ENCODE measurements around the gene SDHAF3. TPM values are rescaled to one million over a fixed set of nuclear protein-coding genes. Genes with fewer than 3 reads are reported as not detected.
"Not testable (repeated sequence)": the region's sequence is repeated elsewhere in the genome, so short reads cannot be mapped to it uniquely, and the experiment has no call there.

The SDHAF3 gene
- polyA plus RNA-seq, 2 of the 4 experiments (the other 2 are of a cell fraction): 52.3 to 56.0 TPM

DNA sequence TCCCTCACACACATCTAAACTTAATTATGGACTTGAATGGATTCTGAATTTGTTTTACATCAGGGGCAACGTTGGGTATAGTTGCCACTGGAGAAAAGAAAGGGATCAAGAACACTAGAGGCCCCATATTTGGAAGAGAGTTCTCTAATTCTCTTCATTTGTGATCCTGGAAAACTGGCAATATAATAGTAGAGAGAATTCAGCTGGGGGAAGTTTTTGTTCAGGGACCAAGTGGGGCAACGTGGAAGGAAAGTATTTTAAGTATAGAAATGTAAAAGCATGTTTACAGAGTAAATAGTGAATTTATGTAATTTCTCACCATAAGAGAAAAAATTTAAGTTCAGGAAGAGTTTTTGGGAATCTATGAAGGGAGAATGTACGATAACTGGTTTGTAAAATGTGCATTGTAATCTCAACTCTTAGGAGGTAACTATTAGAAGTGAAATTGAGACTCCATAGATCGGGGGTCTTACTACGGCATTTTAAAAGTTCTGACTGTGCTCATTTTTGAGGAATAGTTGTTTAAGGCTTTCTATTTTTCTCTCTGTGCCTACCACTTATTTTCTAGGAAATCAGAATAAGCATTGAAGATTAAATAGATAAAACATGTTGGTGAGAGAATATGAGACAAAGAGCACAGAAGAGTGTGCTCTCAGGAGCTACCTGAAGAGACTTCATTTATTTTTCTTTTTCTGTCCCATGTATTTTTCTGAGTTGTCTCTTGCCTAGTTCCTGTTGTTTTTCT is 3.4 kb downstream of the SDHAF3 start (continued):
- no peak for TF ChIP-seq FOSB (CRISPR knock-in tag; IDR thresholded peaks at IDR 0.05)

DNA sequence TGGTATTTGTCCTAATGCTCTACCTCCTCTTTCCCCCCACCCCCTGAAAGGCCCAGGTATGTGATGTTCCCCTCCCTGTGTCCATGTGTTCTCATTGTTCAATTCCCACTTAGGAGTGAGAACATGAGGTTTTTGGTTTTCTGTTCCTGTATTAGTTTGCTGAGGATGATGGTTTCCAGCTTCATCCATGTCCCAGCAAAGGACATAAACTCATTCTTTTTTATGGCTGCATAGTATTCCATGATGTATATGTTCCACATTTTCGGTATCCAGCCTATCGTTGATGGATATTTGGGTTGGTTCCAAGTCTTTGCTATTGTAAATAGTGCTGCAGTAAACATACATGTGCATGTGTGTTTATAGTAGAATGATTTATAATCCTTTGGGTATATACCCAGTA is 5.6 kb downstream of the SDHAF3 start:
- not testable (repeated sequence) for FAIRE-seq

DNA sequence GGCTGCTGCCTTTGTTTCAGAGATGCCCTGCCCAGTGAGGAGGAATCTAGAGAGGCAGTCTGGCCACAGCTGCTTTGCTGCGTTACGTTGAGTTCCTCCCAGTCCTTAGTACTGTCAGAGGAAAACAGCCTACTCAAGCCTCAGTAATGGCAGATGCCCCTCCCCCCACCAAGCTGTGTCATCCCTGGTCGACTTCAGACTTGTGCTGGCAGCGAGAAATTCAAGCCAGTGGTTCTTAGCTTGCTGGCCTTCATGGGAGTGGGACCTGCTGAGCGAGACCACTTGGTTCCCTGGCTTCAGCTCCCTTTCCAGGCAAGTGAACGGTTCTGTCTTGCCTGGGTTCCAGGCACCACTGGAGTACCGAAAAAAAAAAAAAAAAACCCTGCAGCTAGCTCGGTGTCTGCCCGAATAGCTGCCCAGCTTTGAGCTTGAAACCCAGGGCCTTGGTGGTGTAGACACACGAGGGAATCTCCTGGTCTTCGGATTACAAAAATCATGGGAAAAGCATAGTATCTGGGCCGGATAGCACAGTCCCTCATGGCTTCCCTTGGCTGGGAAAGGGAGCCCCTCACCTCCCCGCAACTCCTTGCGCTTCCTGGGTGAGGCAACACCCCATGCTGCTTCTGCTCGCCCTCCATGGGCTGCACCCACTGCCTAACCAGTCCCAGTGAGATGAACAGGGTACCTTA is 9.1 kb downstream of the SDHAF3 start:
- 90% methylated on average over 12 of the region's 15 CpGs for WGBS (ENCODE audit: missing lambda C conversion rate)

More for the DNA sequence above, 5.6 kb downstream of the SDHAF3 start:
- ATAC-seq; DNase-seq (ENCODE audit: low read depth in 1 of 2, low spot score in 1 of 2); POLR2A ChIA-PET; H3K27ac ChIP-seq; H3K4me3 ChIP-seq; H3K4me1 ChIP-seq; H3K4me2 ChIP-seq; H3K9me3 ChIP-seq: not testable (repeated sequence)
- CTCF ChIA-PET: interaction anchor here (1.0 kb wide), 1 partner anchor 22 kb away, joined by 3 read pairs; no protein-coding TSS in a partner anchor
- WGBS (ENCODE audit: missing lambda C conversion rate): 89% methylated on average over 2 of the region's 2 CpGs

DNA sequence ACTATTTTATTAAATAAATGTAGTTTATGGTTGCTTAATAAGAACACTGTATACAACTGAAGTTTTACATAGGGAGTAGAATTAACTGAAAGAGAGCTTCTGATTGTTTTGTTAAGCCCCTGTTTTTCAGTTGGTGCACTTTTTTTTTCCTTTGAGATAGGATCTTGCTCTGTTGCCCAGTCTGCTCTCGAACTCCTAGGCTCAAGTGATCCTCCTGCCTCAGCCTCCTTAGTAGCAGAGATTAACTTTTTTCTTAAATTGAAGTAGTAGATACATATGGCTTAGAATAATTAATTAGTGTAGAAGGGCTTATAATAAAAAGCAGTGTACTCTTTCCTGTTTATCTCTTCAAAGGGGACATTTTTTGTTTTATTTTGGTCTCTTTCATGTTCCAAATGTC is 11.2 kb downstream of the SDHAF3 start:
- ChIA-PET CTCF (interaction anchor here (1.2 kb wide), 1 partner anchor 10 kb away, joined by 3 read pairs; no protein-coding TSS in a partner anchor), POLR2A (no interaction called here)
- TF ChIP-seq NFE2L2 (conservative IDR thresholded peaks at IDR 0.05; ENCODE audit: low read length) (no peak), HDAC2 (IDR thresholded peaks at IDR 0.05) (no peak), CHD4 (IDR thresholded peaks at IDR 0.05; ENCODE audit: borderline replicate concordance) (no peak), ESRRA (IDR thresholded peaks at IDR 0.05; ENCODE audit: borderline replicate concordance, low read length) (no peak), RFX5 (IDR thresholded peaks at IDR 0.05) (no peak), FOSB (CRISPR knock-in tag; IDR thresholded peaks at IDR 0.05) (no peak), JUNB (IDR thresholded peaks at IDR 0.05) (no peak), RCOR1 (IDR thresholded peaks at IDR 0.05; ENCODE audit: low read depth, low read length) (no peak), MYC (IDR thresholded peaks at IDR 0.05; ENCODE audit: borderline replicate concordance, low read length) (no peak), CHD2 (IDR thresholded peaks at IDR 0.05; ENCODE audit: low read length, partially characterized antibody) (no peak), HOXA7 (CRISPR knock-in tag; IDR thresholded peaks at IDR 0.05) (no peak), EP300 (IDR thresholded peaks at IDR 0.05) (no peak), FOSL2 (IDR thresholded peaks at IDR 0.05) (no peak), FOSL2 (CRISPR knock-in tag; IDR thresholded peaks at IDR 0.05) (no peak), HEYL (CRISPR knock-in tag; IDR thresholded peaks at IDR 0.05) (no peak), TP53 (CRISPR knock-in tag; IDR thresholded peaks at IDR 0.05) (no peak)
- TF ChIP-seq, protein P1, sequence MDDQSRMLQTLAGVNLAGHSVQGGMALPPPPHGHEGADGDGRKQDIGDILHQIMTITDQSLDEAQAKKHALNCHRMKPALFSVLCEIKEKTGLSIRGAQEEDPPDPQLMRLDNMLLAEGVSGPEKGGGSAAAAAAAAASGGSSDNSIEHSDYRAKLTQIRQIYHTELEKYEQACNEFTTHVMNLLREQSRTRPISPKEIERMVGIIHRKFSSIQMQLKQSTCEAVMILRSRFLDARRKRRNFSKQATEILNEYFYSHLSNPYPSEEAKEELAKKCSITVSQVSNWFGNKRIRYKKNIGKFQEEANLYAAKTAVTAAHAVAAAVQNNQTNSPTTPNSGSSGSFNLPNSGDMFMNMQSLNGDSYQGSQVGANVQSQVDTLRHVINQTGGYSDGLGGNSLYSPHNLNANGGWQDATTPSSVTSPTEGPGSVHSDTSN (IDR thresholded peaks at IDR 0.05): no peak
- no peak for FAIRE-seq
- WGBS (ENCODE audit: missing lambda C conversion rate): 90% methylated on average over 1 of the region's 1 CpG
- H3K27ac ChIP-seq: no peak overlapping the region
- no peak for ATAC-seq
- H3K4me3 ChIP-seq: no peak overlapping the region
- DNase-seq (ENCODE audit: low read depth in 1 of 2, low spot score in 1 of 2): no peak
- no peaks in the 10 kb centered on the region for H3K9me3 ChIP-seq
- H3K4me2 ChIP-seq: no peak overlapping the region
- H3K4me1 ChIP-seq: no peaks in the 10 kb centered on the region

More for the DNA sequence above, 9.1 kb downstream of the SDHAF3 start:
- Histone ChIP-seq H3K4me3 (no peak overlapping the region), H3K4me2 (no peak overlapping the region), H3K9me3 (no peaks in the 10 kb centered on the region), H3K27ac (no peak overlapping the region), H3K4me1 (no peaks in the 10 kb centered on the region)
- POLR2A ChIA-PET: interaction anchor here (0.6 to 1.6 kb wide), 2 partner anchors 9 to 746 kb away, joined by 3 to 7 read pairs; partner anchors contain the start of genes ASNS and SDHAF3
- DNase-seq (ENCODE audit: low read depth in 1 of 2, low spot score in 1 of 2) (no peak), ATAC-seq (no peak), FAIRE-seq (no peak)
- TF ChIP-seq ZSCAN20 (CRISPR knock-in tag; IDR thresholded peaks at IDR 0.05) (no peak), NR3C1 (IDR thresholded peaks at IDR 0.05) (no peak), PHF8 (IDR thresholded peaks at IDR 0.05; ENCODE audit: borderline replicate concordance, low read depth) (no peak), HOXB13 (CRISPR knock-in tag; IDR thresholded peaks at IDR 0.05; ENCODE audit: low read depth) (no peak), KDM1A (IDR thresholded peaks at IDR 0.05; ENCODE audit: low read depth) (no peak), MYC (IDR thresholded peaks at IDR 0.05; ENCODE audit: borderline replicate concordance, low read length) (no peak), GATA3 (IDR thresholded peaks at IDR 0.05; ENCODE audit: borderline replicate concordance) (no peak), TFCP2L1 (CRISPR knock-in tag; IDR thresholded peaks at IDR 0.05) (no peak), NFE2L2 (conservative IDR thresholded peaks at IDR 0.05; ENCODE audit: low read length) (no peak), MAFK (IDR thresholded peaks at IDR 0.05; ENCODE audit: partially characterized antibody) (no peak), KDM5A (IDR thresholded peaks at IDR 0.05) (no peak)
- TF ChIP-seq, protein P2, sequence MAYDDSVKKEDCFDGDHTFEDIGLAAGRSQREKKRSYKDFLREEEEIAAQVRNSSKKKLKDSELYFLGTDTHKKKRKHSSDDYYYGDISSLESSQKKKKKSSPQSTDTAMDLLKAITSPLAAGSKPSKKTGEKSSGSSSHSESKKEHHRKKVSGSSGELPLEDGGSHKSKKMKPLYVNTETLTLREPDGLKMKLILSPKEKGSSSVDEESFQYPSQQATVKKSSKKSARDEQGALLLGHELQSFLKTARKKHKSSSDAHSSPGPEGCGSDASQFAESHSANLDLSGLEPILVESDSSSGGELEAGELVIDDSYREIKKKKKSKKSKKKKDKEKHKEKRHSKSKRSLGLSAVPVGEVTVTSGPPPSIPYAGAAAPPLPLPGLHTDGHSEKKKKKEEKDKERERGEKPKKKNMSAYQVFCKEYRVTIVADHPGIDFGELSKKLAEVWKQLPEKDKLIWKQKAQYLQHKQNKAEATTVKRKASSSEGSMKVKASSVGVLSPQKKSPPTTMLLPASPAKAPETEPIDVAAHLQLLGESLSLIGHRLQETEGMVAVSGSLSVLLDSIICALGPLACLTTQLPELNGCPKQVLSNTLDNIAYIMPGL (CRISPR knock-in tag; IDR thresholded peaks at IDR 0.05; ENCODE audit: borderline replicate concordance): no peak
- CTCF ChIA-PET: no interaction called here

All from A549 (cell line).